GM23338 (cell line): Measurements from ENCODE around the gene GMPPB. TPM values are rescaled to one million over a fixed set of nuclear protein-coding genes. Genes with fewer than 3 reads are reported as not detected.

Experiments used
- ATAC-seq: fragments of 200-7000 bp; cut with Tn5 transposase; 3 replicates; pipeline ENCODE4 v1.9.1; 2020
- DNase-seq: peaks from one replicate; pipeline ENCODE4 v3.0.0-alpha.2; 2015; ENCODE audit warnings: low spot score
- H2AFZ ChIP-seq: fragments of 200-600 bp; sonication (generic); 2 replicates; pipeline ENCODE4 v1.8.0; 2016; ENCODE audit warnings: antibody characterized with exemption, mild to moderate bottlenecking, moderate library complexity
- H3F3A ChIP-seq: fragments of 200-600 bp; sonication (generic); replicated peaks from 2 replicates; pipeline ENCODE4 v1.8.0; 2017; ENCODE audit warnings: antibody characterized with exemption, mixed run types, low read depth
- H3K27ac ChIP-seq: fragments of 200-600 bp; sonication (generic); 2 replicates; pipeline ENCODE4 v1.6.1; 2016; ENCODE audit warnings: low read depth
- H3K27me3 ChIP-seq: fragments of 200-600 bp; sonication (generic); 2 replicates; pipeline ENCODE4 v1.8.0; 2016; ENCODE audit warnings: mild to moderate bottlenecking, mixed run types, moderate library complexity; ENCODE audit not compliant: insufficient read depth
- H3K36me3 ChIP-seq: fragments of 200-600 bp; sonication (generic); 2 replicates; pipeline ENCODE4 v1.8.0; 2016; ENCODE audit warnings: mild to moderate bottlenecking; ENCODE audit not compliant: insufficient read depth
- H3K4me1 ChIP-seq: fragments of 200-600 bp; sonication (generic); 2 replicates; pipeline ENCODE4 v1.8.0; 2016; ENCODE audit warnings: mild to moderate bottlenecking, moderate library complexity; ENCODE audit not compliant: insufficient read depth
- H3K4me2 ChIP-seq: fragments of 200-600 bp; sonication (generic); 2 replicates; pipeline ENCODE4 v1.7.1; 2017; ENCODE audit warnings: mixed run types
- H3K4me3 ChIP-seq: fragments of 200-600 bp; sonication (generic); 2 replicates; pipeline ENCODE4 v1.6.1; 2016; ENCODE audit warnings: mixed run types
- H3K79me2 ChIP-seq: fragments of 200-600 bp; sonication (generic); replicated peaks from 2 replicates; pipeline ENCODE4 v1.8.0; 2017; ENCODE audit warnings: mild to moderate bottlenecking; ENCODE audit not compliant: insufficient read depth
- H3K9me2 ChIP-seq: fragments of 200-600 bp; sonication (generic); 2 replicates; pipeline ENCODE4 v1.8.0; 2017; ENCODE audit not compliant: insufficient read depth
- H4K20me1 ChIP-seq: fragments of 200-600 bp; sonication (generic); replicated peaks from 2 replicates; pipeline ENCODE4 v1.8.0; 2017; ENCODE audit warnings: mild to moderate bottlenecking; ENCODE audit not compliant: insufficient read depth
- H3K27ac Mint-ChIP-seq: 2 replicates; pipeline ENCODE4 v1.8.0; 2020; ENCODE audit warnings: inconsistent platforms, mild to moderate bottlenecking, moderate library complexity, mixed read lengths
- H3K27me3 Mint-ChIP-seq: 3 replicates; pipeline ENCODE4 v1.8.0; 2022; ENCODE audit warnings: low read depth, mild to moderate bottlenecking, moderate library complexity, mixed read lengths, inconsistent platforms; ENCODE audit not compliant: insufficient read depth, poor library complexity
- H3K36me3 Mint-ChIP-seq: 3 replicates; pipeline ENCODE4 v1.8.0; 2021; ENCODE audit warnings: low read depth, mild to moderate bottlenecking, inconsistent platforms, moderate library complexity, mixed read lengths
- H3K4me1 Mint-ChIP-seq: 3 replicates; pipeline ENCODE4 v1.8.0; 2020; ENCODE audit warnings: mild to moderate bottlenecking, inconsistent platforms, mixed read lengths
- H3K4me3 Mint-ChIP-seq: 3 replicates; pipeline ENCODE4 v1.8.0; 2021; ENCODE audit warnings: moderate library complexity, mild to moderate bottlenecking, inconsistent platforms, mixed read lengths
- H3K9me3 Mint-ChIP-seq: 3 replicates; pipeline ENCODE4 v1.8.0; 2020; ENCODE audit warnings: moderate library complexity, mild to moderate bottlenecking, inconsistent platforms, mixed read lengths
- CREB1 ChIP-seq: fragments of 250-450 bp; sonication (Bioruptor Pico); IDR thresholded peaks from 2 replicates; pipeline ENCODE4 v1.5.0; 2020; ENCODE audit warnings: low read depth, mild to moderate bottlenecking, moderate library complexity
- STAT1 ChIP-seq: IDR thresholded peaks from one replicate; pipeline ENCODE4 v1.6.1; 2016; ENCODE audit warnings: antibody characterized with exemption; ENCODE audit not compliant: unreplicated experiment
- ZNF331 ChIP-seq: fragments of 250-450 bp; sonication (Bioruptor Pico); IDR thresholded peaks from 2 replicates; pipeline ENCODE4 v1.5.0; 2020; ENCODE audit warnings: low read depth, mild to moderate bottlenecking, moderate library complexity
- ZNF462 ChIP-seq: fragments of 250-450 bp; sonication (Bioruptor Pico); IDR thresholded peaks from 2 replicates; pipeline ENCODE4 v1.5.0; 2020; ENCODE audit warnings: mild to moderate bottlenecking, moderate library complexity
- polyA plus RNA-seq: library from polyadenylated mRNA; unstranded; fragments of >200 nt; fragmentation: Nextera tagmentation; extraction: Ambion mirVana; gene quantifications from 2 replicates; pipeline ENCODE4 v1.2.1, GENCODE V29; 2016
- total RNA-seq: library from RNA; depleted of rRNA; stranded (reverse); fragments of >200 nt; shearing (Covaris generic); gene quantifications from 2 replicates; pipeline ENCODE4 v1.2.3, GENCODE V29; 2014
- TF ChIP-seq, protein P1 (sequence below): IDR thresholded peaks from one replicate; pipeline ENCODE4 v1.6.1; 2018; ENCODE audit warnings: antibody characterized with exemption; ENCODE audit not compliant: unreplicated experiment
- TF ChIP-seq, protein P2 (sequence below): IDR thresholded peaks from 2 replicates; pipeline ENCODE4 v1.6.1; 2016; ENCODE audit warnings: antibody characterized with exemption
- TF ChIP-seq, protein P3 (sequence below), 2 experiments: fragments of 200-600 bp in 1 of 2; sonication (generic) in 1 of 2; conservative IDR thresholded peaks; 2 replicates each; pipeline versions ENCODE4 v1.5.1 to v1.6.1; 2016 to 2017; ENCODE audit warnings: antibody characterized with exemption in 2 of 2, low read depth in 2 of 2, mild to moderate bottlenecking in 2 of 2, moderate library complexity in 1 of 2

Gene GMPPB
- total and polyA plus RNA-seq, 2 experiments from 2014 or later = 10.2 to 36.1 TPM

GRCh38 chr3:49759226-49759625 is 35.5 kb upstream of the GMPPB start:
- no peaks in the 10 kb centered on the region for H3K9me2 ChIP-seq
- no peaks in the 10 kb centered on the region for H3K4me1 ChIP-seq
- no peaks in the 10 kb centered on the region for H3K27me3 ChIP-seq
- peaks cover 39% of the 10 kb centered on the region for H4K20me1 ChIP-seq
- TF ChIP-seq STAT1 = no peak
- TF ChIP-seq ZNF331 (CRISPR knock-in tag) = no peak
- TF ChIP-seq, protein P1, sequence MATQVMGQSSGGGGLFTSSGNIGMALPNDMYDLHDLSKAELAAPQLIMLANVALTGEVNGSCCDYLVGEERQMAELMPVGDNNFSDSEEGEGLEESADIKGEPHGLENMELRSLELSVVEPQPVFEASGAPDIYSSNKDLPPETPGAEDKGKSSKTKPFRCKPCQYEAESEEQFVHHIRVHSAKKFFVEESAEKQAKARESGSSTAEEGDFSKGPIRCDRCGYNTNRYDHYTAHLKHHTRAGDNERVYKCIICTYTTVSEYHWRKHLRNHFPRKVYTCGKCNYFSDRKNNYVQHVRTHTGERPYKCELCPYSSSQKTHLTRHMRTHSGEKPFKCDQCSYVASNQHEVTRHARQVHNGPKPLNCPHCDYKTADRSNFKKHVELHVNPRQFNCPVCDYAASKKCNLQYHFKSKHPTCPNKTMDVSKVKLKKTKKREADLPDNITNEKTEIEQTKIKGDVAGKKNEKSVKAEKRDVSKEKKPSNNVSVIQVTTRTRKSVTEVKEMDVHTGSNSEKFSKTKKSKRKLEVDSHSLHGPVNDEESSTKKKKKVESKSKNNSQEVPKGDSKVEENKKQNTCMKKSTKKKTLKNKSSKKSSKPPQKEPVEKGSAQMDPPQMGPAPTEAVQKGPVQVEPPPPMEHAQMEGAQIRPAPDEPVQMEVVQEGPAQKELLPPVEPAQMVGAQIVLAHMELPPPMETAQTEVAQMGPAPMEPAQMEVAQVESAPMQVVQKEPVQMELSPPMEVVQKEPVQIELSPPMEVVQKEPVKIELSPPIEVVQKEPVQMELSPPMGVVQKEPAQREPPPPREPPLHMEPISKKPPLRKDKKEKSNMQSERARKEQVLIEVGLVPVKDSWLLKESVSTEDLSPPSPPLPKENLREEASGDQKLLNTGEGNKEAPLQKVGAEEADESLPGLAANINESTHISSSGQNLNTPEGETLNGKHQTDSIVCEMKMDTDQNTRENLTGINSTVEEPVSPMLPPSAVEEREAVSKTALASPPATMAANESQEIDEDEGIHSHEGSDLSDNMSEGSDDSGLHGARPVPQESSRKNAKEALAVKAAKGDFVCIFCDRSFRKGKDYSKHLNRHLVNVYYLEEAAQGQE = no peak
- TF ChIP-seq, protein P2, sequence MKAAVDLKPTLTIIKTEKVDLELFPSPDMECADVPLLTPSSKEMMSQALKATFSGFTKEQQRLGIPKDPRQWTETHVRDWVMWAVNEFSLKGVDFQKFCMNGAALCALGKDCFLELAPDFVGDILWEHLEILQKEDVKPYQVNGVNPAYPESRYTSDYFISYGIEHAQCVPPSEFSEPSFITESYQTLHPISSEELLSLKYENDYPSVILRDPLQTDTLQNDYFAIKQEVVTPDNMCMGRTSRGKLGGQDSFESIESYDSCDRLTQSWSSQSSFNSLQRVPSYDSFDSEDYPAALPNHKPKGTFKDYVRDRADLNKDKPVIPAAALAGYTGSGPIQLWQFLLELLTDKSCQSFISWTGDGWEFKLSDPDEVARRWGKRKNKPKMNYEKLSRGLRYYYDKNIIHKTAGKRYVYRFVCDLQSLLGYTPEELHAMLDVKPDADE = no peak
- TF ChIP-seq, protein P3, sequence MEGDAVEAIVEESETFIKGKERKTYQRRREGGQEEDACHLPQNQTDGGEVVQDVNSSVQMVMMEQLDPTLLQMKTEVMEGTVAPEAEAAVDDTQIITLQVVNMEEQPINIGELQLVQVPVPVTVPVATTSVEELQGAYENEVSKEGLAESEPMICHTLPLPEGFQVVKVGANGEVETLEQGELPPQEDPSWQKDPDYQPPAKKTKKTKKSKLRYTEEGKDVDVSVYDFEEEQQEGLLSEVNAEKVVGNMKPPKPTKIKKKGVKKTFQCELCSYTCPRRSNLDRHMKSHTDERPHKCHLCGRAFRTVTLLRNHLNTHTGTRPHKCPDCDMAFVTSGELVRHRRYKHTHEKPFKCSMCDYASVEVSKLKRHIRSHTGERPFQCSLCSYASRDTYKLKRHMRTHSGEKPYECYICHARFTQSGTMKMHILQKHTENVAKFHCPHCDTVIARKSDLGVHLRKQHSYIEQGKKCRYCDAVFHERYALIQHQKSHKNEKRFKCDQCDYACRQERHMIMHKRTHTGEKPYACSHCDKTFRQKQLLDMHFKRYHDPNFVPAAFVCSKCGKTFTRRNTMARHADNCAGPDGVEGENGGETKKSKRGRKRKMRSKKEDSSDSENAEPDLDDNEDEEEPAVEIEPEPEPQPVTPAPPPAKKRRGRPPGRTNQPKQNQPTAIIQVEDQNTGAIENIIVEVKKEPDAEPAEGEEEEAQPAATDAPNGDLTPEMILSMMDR (conservative IDR thresholded peaks at IDR 0.05; ENCODE audit: low read depth in 2 of 2) = no peak
- no peak for TF ChIP-seq ZNF462 (CRISPR knock-in tag)
- no peak for TF ChIP-seq CREB1 (CRISPR knock-in tag)
- no peaks in the 10 kb centered on the region for H3K27me3 Mint-ChIP-seq
- no peak for DNase-seq
- no peak overlapping the region for H3K27ac Mint-ChIP-seq
- H3K4me1 Mint-ChIP-seq = peaks cover 4% of the 10 kb centered on the region; the same call in 1 of the 3 replicates
- H3K4me3 Mint-ChIP-seq = no peak overlapping the region
- H3K27ac ChIP-seq = no peak overlapping the region
- 0 out of 2 replicates have a peak, but pooled peaks cover 5% of the 10 kb centered on the region for H3F3A ChIP-seq
- no peak for ATAC-seq
- H2AFZ ChIP-seq = no peak overlapping the region
- no peak overlapping the region for H3K4me2 ChIP-seq
- no peaks in the 10 kb centered on the region for H3K36me3 ChIP-seq
- H3K9me3 Mint-ChIP-seq = no peaks in the 10 kb centered on the region
- peaks cover 100% of the 10 kb centered on the region for H3K79me2 ChIP-seq
- no peak overlapping the region for H3K4me3 ChIP-seq
- no peaks in the 10 kb centered on the region for H3K36me3 Mint-ChIP-seq
